DND-41 (cell line): ENCODE measurements around the gene KCTD21.

Experiments
- EZH2 ChIP-seq: IDR thresholded peaks from 3 replicates; pipeline ENCODE4 v1.6.1; 2012; ENCODE audit warnings: borderline replicate concordance, low read depth, mild to moderate bottlenecking, moderate library complexity, low read length, inconsistent platforms; ENCODE audit not compliant: severe bottlenecking
- TF ChIP-seq, protein P1 (sequence below): IDR thresholded peaks from 2 replicates; pipeline ENCODE4 v1.5.1; 2012; ENCODE audit warnings: borderline replicate concordance, low read length, moderate library complexity, mild to moderate bottlenecking; ENCODE audit not compliant: poor library complexity, severe bottlenecking; ENCODE audit errors: extremely low read depth

DNA sequence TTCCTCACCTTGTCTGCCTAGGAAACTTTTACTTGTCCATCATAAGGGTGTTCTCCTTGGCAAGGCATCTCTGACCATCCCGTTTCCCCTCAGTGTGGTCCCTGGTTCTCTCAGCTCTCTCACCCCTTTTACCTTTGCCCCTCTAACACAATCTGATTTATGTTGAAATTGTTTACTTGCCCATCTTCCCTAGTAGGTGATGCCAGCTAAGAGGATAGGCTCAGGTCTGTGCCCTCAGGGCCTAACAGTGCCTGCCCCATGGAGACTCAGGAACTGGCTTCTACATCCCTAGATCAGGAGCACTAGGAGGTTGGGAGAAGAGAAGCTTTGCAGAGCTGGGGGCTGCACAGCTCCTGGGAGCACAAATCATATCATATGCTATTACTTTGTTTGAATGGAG, 27.9 kb downstream of the KCTD21 start:
- TF ChIP-seq, protein P1, sequence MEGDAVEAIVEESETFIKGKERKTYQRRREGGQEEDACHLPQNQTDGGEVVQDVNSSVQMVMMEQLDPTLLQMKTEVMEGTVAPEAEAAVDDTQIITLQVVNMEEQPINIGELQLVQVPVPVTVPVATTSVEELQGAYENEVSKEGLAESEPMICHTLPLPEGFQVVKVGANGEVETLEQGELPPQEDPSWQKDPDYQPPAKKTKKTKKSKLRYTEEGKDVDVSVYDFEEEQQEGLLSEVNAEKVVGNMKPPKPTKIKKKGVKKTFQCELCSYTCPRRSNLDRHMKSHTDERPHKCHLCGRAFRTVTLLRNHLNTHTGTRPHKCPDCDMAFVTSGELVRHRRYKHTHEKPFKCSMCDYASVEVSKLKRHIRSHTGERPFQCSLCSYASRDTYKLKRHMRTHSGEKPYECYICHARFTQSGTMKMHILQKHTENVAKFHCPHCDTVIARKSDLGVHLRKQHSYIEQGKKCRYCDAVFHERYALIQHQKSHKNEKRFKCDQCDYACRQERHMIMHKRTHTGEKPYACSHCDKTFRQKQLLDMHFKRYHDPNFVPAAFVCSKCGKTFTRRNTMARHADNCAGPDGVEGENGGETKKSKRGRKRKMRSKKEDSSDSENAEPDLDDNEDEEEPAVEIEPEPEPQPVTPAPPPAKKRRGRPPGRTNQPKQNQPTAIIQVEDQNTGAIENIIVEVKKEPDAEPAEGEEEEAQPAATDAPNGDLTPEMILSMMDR: no peak
- TF ChIP-seq EZH2: no peak
